Measurements from ENCODE around the gene FBXL5. TPM values are rescaled to one million over a fixed set of nuclear protein-coding genes. Genes with fewer than 3 reads are reported as not detected.

Gene FBXL5
- total RNA-seq, 1 donor from 2014 or later, result 91.6 TPM

DNA sequence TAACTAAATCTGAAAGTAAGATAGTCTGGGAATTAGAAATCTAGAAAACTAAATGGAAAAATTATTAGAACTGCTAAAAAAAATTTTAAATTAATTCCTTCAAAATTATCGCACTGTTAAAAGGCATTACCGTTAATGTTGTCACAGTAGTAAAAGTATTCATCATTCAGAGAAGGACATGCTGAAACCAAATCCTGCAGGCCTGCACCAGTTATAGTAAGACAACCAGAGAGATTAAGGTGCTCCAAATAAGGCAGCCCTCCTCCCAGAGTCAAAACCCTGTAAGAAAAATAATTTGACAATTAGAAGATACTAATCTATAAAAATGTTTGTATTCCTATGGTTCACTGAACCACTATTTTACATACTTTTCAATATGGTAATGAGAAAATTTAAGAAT lies 43.0 kb downstream of the FBXL5 start:
- peaks cover 27% of the 10 kb centered on the region for H3K36me3 ChIP-seq
- TF ChIP-seq, protein P1, sequence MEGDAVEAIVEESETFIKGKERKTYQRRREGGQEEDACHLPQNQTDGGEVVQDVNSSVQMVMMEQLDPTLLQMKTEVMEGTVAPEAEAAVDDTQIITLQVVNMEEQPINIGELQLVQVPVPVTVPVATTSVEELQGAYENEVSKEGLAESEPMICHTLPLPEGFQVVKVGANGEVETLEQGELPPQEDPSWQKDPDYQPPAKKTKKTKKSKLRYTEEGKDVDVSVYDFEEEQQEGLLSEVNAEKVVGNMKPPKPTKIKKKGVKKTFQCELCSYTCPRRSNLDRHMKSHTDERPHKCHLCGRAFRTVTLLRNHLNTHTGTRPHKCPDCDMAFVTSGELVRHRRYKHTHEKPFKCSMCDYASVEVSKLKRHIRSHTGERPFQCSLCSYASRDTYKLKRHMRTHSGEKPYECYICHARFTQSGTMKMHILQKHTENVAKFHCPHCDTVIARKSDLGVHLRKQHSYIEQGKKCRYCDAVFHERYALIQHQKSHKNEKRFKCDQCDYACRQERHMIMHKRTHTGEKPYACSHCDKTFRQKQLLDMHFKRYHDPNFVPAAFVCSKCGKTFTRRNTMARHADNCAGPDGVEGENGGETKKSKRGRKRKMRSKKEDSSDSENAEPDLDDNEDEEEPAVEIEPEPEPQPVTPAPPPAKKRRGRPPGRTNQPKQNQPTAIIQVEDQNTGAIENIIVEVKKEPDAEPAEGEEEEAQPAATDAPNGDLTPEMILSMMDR (IDR thresholded peaks at IDR 0.05; ENCODE audit: borderline replicate concordance), result no peak
- intact Hi-C loops (cut with micrococcal nuclease), result no loop called here
- no peak overlapping the region for H3K27ac ChIP-seq (replicated peaks)
- H3K4me1 ChIP-seq, result peaks cover 9% of the 10 kb centered on the region
- no peak overlapping the region for H3K4me3 ChIP-seq
- H3K27me3 ChIP-seq (ENCODE audit: low read depth), result no peaks in the 10 kb centered on the region
- H3K9me3 ChIP-seq (replicated peaks), result peaks cover 13% of the 10 kb centered on the region
- DNase-seq, result no peak

DNA sequence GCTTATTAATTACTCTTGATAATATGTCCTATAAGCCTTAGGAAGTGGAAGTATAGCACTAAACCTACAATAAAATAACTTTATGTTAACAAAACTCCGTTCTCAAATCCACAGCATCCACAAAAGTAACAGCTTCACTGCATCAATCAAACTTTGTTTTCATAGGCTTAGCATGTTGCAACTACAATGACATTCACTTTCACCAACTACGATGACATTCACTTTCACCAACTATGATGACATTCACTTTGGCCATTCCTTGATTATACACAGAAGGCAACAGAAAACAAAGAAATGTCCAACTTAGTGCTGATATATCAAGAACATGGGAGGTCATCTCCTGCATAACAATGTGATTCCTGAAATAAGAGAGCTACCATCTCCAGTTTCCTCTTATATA lies 44.3 kb downstream of the FBXL5 start:
- no peak overlapping the region for H3K27ac ChIP-seq (replicated peaks)
- H3K36me3 ChIP-seq, result peaks cover 32% of the 10 kb centered on the region
- no peaks in the 10 kb centered on the region for H3K27me3 ChIP-seq (ENCODE audit: low read depth)
- TF ChIP-seq, protein P1 (IDR thresholded peaks at IDR 0.05; ENCODE audit: borderline replicate concordance), result no peak
- H3K4me1 ChIP-seq, result peaks cover 9% of the 10 kb centered on the region
- intact Hi-C loops (cut with micrococcal nuclease), result no loop called here
- H3K9me3 ChIP-seq (replicated peaks), result peaks cover 13% of the 10 kb centered on the region
- H3K4me3 ChIP-seq, result no peak overlapping the region
- no peak for DNase-seq

DNA sequence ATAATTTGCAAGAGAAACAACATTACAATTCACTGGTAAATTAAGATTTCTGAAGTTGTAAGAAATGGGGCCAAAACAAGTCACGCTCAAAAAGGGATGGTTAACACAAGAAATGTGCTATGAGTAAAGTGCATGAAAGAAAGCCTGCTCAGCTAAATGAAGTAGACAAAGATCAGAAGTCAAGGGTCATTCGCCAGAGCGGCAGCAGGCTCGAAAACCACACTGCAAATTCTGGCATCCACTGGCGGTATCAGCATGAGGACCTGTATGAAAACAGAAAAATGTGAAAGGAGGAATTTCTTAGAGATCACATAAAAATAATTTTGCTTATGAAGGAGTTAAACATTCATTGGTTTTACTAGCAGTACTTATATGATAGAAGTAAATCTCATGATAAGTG lies 49.6 kb downstream of the FBXL5 start:
- TF ChIP-seq, protein P1 (IDR thresholded peaks at IDR 0.05; ENCODE audit: borderline replicate concordance), result no peak
- intact Hi-C loops (cut with micrococcal nuclease), result no loop called here
- Histone ChIP-seq H3K27me3 (ENCODE audit: low read depth) (no peaks in the 10 kb centered on the region), H3K4me3 (no peak overlapping the region), H3K9me3 (replicated peaks) (peaks cover 8% of the 10 kb centered on the region), H3K4me1 (peaks cover 9% of the 10 kb centered on the region), H3K36me3 (peaks cover 52% of the 10 kb centered on the region), H3K27ac (replicated peaks) (no peak overlapping the region)
- no peak for DNase-seq

DNA sequence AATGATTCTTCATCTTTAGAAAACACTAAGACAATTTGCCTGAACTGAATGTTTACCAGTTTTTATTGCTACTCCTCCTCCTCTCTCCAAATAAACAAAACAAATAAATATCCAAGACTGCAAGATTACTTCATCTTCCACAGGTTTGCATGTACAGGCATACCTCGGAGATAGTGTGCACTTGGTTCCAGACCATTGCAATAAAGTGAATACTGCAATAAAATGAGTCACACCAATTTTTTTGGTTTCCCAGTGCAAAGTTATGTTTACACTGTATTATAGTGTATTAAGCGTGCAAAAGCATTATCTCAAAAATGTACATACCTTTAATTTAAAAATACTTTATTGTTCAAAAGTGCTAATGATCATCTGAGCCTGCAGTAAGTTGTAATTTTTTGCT lies 53.3 kb downstream of the FBXL5 start:
- Histone ChIP-seq H3K27me3 (ENCODE audit: low read depth) (no peaks in the 10 kb centered on the region), H3K4me1 (peaks cover 8% of the 10 kb centered on the region), H3K27ac (replicated peaks) (no peak overlapping the region), H3K36me3 (peaks cover 73% of the 10 kb centered on the region), H3K4me3 (no peak overlapping the region), H3K9me3 (replicated peaks) (peaks cover 8% of the 10 kb centered on the region)
- TF ChIP-seq, protein P1 (IDR thresholded peaks at IDR 0.05; ENCODE audit: borderline replicate concordance), result no peak
- DNase-seq, result no peak
- intact Hi-C loops (cut with micrococcal nuclease), result no loop called here

DNA sequence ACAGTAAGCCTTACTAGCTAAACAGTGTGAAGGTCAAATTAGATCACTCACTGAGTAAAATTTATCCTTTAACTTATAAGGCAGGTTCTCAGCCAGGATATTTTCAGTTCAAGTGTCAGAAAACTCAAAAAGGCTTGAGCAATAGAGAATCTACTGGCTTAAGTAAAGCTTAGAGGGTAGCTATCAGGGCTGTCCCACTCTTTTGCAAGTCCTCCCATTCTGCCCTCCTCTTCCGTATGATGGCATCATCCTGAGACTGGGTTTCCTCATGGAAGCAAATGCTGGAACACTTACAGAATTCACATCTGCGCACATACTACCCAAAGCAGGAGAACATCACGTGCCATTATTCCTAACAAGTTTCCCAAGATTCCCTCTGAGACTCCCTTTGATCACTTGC lies 55.0 kb downstream of the FBXL5 start:
- intact Hi-C loops (cut with micrococcal nuclease), result no loop called here
- TF ChIP-seq, protein P1 (IDR thresholded peaks at IDR 0.05; ENCODE audit: borderline replicate concordance), result no peak
- Histone ChIP-seq H3K4me1 (peaks cover 8% of the 10 kb centered on the region), H3K27ac (replicated peaks) (no peak overlapping the region), H3K36me3 (peaks cover 62% of the 10 kb centered on the region), H3K9me3 (replicated peaks) (peaks cover 8% of the 10 kb centered on the region), H3K4me3 (no peak overlapping the region), H3K27me3 (ENCODE audit: low read depth) (no peaks in the 10 kb centered on the region)
- no peak for DNase-seq

DNA sequence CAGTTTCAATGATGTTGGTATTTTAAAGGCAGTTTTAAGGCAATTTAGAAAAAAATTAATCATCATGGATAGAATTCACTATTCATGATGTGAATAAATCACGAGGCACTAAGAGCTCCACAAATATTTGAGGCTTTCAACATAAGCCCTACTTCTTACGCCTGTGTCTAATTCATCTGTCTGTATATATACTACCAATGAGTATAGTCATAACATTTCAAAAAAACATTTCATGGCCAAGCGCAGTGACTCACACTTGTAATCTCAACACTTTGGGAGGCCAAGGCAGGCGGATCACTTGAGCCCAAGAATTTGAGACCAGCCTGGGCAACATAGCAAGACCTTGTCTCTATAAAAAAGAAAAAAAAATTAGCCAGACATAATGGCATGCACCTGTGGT lies 56.5 kb downstream of the FBXL5 start:
- intact Hi-C loops (cut with micrococcal nuclease), result no loop called here
- TF ChIP-seq, protein P1 (IDR thresholded peaks at IDR 0.05; ENCODE audit: borderline replicate concordance), result no peak
- H3K36me3 ChIP-seq, result peaks cover 51% of the 10 kb centered on the region
- no peak for DNase-seq
- no peaks in the 10 kb centered on the region for H3K27me3 ChIP-seq (ENCODE audit: low read depth)
- peaks cover 8% of the 10 kb centered on the region for H3K4me1 ChIP-seq
- peaks cover 7% of the 10 kb centered on the region for H3K9me3 ChIP-seq (replicated peaks)
- no peak overlapping the region for H3K4me3 ChIP-seq
- H3K27ac ChIP-seq (replicated peaks), result no peak overlapping the region

All from left ventricle myocardium inferior (tissue), 1 donor.